WTC11 (cell line): Measurements from ENCODE around the gene KLHL26.

Experiments
- CREM ChIP-seq: sonication (generic); formaldehyde crosslinking; IDR thresholded peaks from 2 replicates; pipeline ENCODE4 v1.8.1; 2022; ENCODE audit warnings: mild to moderate bottlenecking, missing genetic modification reagents, moderate library complexity
- NFYB ChIP-seq: sonication (generic); formaldehyde crosslinking; conservative IDR thresholded peaks from 2 replicates; pipeline ENCODE4 v1.8.0; 2022; ENCODE audit warnings: low read depth, missing genetic modification reagents
- SMAD3 ChIP-seq: sonication (generic); formaldehyde crosslinking; IDR thresholded peaks from 2 replicates; pipeline ENCODE4 v1.8.0; 2022; ENCODE audit warnings: missing genetic modification reagents, mild to moderate bottlenecking, borderline replicate concordance
- TF ChIP-seq, protein P1 (sequence below): fragments of 200-600 bp; IDR thresholded peaks from 2 replicates; pipeline ENCODE4 v1.8.0; 2022; ENCODE audit warnings: antibody characterized with exemption
- TF ChIP-seq, protein P2 (sequence below): sonication (generic); formaldehyde crosslinking; IDR thresholded peaks from 2 replicates; pipeline ENCODE4 v1.8.0; 2022; ENCODE audit warnings: mild to moderate bottlenecking, missing genetic modification reagents
- TF ChIP-seq, protein P3 (sequence below): sonication (generic); formaldehyde crosslinking; IDR thresholded peaks from 2 replicates; pipeline ENCODE4 v1.8.1; 2023; ENCODE audit warnings: mild to moderate bottlenecking, missing genetic modification reagents
- TF ChIP-seq, protein P4 (sequence below): sonication (generic); formaldehyde crosslinking; IDR thresholded peaks from 2 replicates; pipeline ENCODE4 v1.8.1; 2023; ENCODE audit warnings: mild to moderate bottlenecking, missing genetic modification reagents, moderate library complexity
- TF ChIP-seq, protein P5 (sequence below): sonication (generic); formaldehyde crosslinking; IDR thresholded peaks from 2 replicates; pipeline ENCODE4 v1.8.0; 2023; ENCODE audit warnings: missing genetic modification reagents
- TF ChIP-seq, protein P6 (sequence below): sonication (generic); formaldehyde crosslinking; conservative IDR thresholded peaks from 2 replicates; pipeline ENCODE4 v1.8.1; 2023; ENCODE audit warnings: mild to moderate bottlenecking, low read depth, missing genetic modification reagents, moderate library complexity

DNA sequence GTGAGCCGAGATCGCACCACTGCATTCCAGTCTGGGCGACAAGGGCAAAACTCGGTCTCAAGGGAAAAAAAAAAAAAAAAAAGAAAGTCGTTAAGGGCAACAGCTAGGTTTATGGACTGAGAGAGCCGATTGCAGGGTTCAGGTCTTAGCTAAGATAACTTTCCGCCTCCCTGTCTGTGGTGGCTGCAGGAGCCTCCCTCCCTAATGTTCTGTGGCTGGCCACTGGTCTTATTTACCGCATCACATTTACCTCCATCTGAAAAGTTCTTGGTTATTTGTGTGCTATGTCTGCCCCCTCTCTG lies 45.9 kb downstream of the KLHL26 start:
- TF ChIP-seq, protein P1, sequence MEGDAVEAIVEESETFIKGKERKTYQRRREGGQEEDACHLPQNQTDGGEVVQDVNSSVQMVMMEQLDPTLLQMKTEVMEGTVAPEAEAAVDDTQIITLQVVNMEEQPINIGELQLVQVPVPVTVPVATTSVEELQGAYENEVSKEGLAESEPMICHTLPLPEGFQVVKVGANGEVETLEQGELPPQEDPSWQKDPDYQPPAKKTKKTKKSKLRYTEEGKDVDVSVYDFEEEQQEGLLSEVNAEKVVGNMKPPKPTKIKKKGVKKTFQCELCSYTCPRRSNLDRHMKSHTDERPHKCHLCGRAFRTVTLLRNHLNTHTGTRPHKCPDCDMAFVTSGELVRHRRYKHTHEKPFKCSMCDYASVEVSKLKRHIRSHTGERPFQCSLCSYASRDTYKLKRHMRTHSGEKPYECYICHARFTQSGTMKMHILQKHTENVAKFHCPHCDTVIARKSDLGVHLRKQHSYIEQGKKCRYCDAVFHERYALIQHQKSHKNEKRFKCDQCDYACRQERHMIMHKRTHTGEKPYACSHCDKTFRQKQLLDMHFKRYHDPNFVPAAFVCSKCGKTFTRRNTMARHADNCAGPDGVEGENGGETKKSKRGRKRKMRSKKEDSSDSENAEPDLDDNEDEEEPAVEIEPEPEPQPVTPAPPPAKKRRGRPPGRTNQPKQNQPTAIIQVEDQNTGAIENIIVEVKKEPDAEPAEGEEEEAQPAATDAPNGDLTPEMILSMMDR, result no peak
- TF ChIP-seq, protein P2, sequence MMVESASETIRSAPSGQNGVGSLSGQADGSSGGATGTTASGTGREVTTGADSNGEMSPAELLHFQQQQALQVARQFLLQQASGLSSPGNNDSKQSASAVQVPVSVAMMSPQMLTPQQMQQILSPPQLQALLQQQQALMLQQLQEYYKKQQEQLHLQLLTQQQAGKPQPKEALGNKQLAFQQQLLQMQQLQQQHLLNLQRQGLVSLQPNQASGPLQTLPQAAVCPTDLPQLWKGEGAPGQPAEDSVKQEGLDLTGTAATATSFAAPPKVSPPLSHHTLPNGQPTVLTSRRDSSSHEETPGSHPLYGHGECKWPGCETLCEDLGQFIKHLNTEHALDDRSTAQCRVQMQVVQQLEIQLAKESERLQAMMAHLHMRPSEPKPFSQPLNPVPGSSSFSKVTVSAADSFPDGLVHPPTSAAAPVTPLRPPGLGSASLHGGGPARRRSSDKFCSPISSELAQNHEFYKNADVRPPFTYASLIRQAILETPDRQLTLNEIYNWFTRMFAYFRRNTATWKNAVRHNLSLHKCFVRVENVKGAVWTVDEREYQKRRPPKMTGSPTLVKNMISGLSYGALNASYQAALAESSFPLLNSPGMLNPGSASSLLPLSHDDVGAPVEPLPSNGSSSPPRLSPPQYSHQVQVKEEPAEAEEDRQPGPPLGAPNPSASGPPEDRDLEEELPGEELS (CRISPR knock-in tag), result no peak
- TF ChIP-seq NFYB (CRISPR knock-in tag) (no peak), SMAD3 (CRISPR knock-in tag) (no peak), CREM (CRISPR knock-in tag) (no peak)
- TF ChIP-seq, protein P3, sequence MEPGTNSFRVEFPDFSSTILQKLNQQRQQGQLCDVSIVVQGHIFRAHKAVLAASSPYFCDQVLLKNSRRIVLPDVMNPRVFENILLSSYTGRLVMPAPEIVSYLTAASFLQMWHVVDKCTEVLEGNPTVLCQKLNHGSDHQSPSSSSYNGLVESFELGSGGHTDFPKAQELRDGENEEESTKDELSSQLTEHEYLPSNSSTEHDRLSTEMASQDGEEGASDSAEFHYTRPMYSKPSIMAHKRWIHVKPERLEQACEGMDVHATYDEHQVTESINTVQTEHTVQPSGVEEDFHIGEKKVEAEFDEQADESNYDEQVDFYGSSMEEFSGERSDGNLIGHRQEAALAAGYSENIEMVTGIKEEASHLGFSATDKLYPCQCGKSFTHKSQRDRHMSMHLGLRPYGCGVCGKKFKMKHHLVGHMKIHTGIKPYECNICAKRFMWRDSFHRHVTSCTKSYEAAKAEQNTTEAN, result no peak
- TF ChIP-seq, protein P4, sequence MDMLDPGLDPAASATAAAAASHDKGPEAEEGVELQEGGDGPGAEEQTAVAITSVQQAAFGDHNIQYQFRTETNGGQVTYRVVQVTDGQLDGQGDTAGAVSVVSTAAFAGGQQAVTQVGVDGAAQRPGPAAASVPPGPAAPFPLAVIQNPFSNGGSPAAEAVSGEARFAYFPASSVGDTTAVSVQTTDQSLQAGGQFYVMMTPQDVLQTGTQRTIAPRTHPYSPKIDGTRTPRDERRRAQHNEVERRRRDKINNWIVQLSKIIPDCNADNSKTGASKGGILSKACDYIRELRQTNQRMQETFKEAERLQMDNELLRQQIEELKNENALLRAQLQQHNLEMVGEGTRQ (CRISPR knock-in tag), result no peak
- TF ChIP-seq, protein P5, sequence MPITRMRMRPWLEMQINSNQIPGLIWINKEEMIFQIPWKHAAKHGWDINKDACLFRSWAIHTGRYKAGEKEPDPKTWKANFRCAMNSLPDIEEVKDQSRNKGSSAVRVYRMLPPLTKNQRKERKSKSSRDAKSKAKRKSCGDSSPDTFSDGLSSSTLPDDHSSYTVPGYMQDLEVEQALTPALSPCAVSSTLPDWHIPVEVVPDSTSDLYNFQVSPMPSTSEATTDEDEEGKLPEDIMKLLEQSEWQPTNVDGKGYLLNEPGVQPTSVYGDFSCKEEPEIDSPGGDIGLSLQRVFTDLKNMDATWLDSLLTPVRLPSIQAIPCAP (CRISPR knock-in tag), result no peak
- TF ChIP-seq, protein P6, sequence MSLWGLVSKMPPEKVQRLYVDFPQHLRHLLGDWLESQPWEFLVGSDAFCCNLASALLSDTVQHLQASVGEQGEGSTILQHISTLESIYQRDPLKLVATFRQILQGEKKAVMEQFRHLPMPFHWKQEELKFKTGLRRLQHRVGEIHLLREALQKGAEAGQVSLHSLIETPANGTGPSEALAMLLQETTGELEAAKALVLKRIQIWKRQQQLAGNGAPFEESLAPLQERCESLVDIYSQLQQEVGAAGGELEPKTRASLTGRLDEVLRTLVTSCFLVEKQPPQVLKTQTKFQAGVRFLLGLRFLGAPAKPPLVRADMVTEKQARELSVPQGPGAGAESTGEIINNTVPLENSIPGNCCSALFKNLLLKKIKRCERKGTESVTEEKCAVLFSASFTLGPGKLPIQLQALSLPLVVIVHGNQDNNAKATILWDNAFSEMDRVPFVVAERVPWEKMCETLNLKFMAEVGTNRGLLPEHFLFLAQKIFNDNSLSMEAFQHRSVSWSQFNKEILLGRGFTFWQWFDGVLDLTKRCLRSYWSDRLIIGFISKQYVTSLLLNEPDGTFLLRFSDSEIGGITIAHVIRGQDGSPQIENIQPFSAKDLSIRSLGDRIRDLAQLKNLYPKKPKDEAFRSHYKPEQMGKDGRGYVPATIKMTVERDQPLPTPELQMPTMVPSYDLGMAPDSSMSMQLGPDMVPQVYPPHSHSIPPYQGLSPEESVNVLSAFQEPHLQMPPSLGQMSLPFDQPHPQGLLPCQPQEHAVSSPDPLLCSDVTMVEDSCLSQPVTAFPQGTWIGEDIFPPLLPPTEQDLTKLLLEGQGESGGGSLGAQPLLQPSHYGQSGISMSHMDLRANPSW, result no peak
